Endothelial cell of umbilical vein (primary cell): ENCODE data around the gene NAT16.

Experiments
- CTCF ChIP-seq, 2 donors: IDR thresholded peaks; 1 replicate in 1 of 2; 2 replicates in 1 of 2; pipeline ENCODE4 v1.5.1; 2011; ENCODE audit warnings: low read length in 2 of 2, mild to moderate bottlenecking in 2 of 2, moderate library complexity in 2 of 2, control low read depth in 1 of 2, inconsistent platforms in 1 of 2, low read depth in 1 of 2; ENCODE audit not compliant: insufficient read depth in 1 of 2; ENCODE audit errors: extremely low read depth in 1 of 2
- EZH2 ChIP-seq: IDR thresholded peaks from 2 replicates; pipeline ENCODE4 v1.6.1; 2012; ENCODE audit warnings: borderline replicate concordance, low read depth, mild to moderate bottlenecking, moderate library complexity, low read length, inconsistent platforms; ENCODE audit not compliant: severe bottlenecking
- FOS ChIP-seq: IDR thresholded peaks from 2 replicates; pipeline ENCODE4 v1.6.1; 2011; ENCODE audit warnings: mild to moderate bottlenecking, low read length, moderate library complexity, borderline replicate concordance; ENCODE audit not compliant: insufficient read depth
- JUN ChIP-seq: IDR thresholded peaks from 2 replicates; pipeline ENCODE4 v1.6.1; 2011; ENCODE audit warnings: borderline replicate concordance, low read depth; ENCODE audit not compliant: insufficient read length, insufficient read depth
- MAX ChIP-seq: IDR thresholded peaks from 2 replicates; pipeline ENCODE4 v1.6.1; 2011; ENCODE audit not compliant: insufficient read depth, insufficient read length
- MYC ChIP-seq: IDR thresholded peaks from one replicate; pipeline ENCODE4 v1.6.1; 2011; ENCODE audit warnings: mild to moderate bottlenecking, low read depth, low read length
- POLR2A ChIP-seq: IDR thresholded peaks from 2 replicates; pipeline ENCODE4 v1.6.1; 2012; ENCODE audit warnings: low read depth, mild to moderate bottlenecking, control low read depth, low read length
- POLR2AphosphoS5 ChIP-seq: IDR thresholded peaks from 2 replicates; pipeline ENCODE4 v1.6.1; 2012; ENCODE audit warnings: low read depth, mild to moderate bottlenecking, control low read depth, low read length, moderate library complexity; ENCODE audit not compliant: insufficient read depth

- no peak for TF ChIP-seq CTCF (IDR thresholded peaks at IDR 0.05; ENCODE audit: extremely low read depth in 1 of 2, insufficient read depth in 1 of 2, low read depth in 1 of 2, low read length in 2 of 2)
- no peak for TF ChIP-seq POLR2AphosphoS5
- TF ChIP-seq MAX = no peak
- TF ChIP-seq MYC = no peak
- TF ChIP-seq EZH2 = no peak
- TF ChIP-seq FOS = no peak
- no peak for TF ChIP-seq POLR2A
- no peak for TF ChIP-seq JUN
Observed at GRCh38 chr7:101211501-101211900, 31.4 kb upstream of the NAT16 start.
